HG02798 (cell line): ENCODE results near the gene SSBP2.
"Not testable (repeated sequence)": the region's sequence is repeated elsewhere in the genome, so short reads cannot be mapped to it uniquely, and the experiment has no call there.

Source experiments
- ATAC-seq: cut with Tn5 transposase; IDR thresholded peaks from one replicate; pipeline ENCODE4 v1.9.1; 2021; ENCODE audit warnings: mild to moderate bottlenecking; ENCODE audit not compliant: unreplicated experiment, poor library complexity

Gene SSBP2

DNA sequence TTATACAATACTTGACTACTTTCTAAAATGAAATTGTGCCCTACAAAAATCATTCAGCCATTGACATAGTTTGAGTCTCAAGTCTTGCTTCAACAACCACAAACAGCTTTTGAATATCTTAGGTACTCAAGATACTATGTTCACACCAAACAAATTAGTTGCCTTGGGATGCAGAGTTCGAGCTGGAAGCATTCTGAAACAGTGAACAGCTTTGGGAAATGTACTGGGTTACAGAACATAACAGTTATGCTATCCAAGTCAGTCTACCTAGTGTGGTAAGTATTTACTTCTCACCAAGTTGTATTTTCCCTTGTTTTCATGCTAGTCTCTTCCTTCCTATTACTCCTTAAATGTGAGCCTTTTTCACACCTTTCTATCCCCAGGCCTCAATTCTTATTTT, 143.2 kb downstream of the SSBP2 start:
- no peak for ATAC-seq

- no peak for ATAC-seq
Observed at GRCh38 chr5:81606150-81606549, 144.7 kb downstream of the SSBP2 start.

DNA sequence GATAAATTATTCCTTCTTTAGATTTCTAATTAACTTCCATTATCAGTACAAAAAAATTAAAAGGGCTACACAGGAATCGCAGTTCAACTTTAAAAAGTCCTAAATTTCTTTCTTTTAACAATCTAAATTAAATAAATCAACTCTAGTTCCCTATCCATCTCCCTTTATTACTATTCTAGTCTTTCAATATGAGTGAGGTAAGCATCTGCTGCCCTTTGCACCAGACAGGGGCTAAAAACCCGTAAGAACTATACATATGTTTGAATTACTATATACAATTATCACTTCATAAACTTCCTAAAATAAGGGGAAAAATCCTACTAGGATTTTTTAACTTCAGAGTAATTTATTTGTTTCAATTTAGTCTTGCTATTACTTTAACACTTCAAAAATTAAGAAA, 145.6 kb downstream of the SSBP2 start:
- no peak for ATAC-seq

GRCh38 chr5:81604193-81604592, 146.7 kb downstream of the SSBP2 start:
- no peak for ATAC-seq

- no peak for ATAC-seq
Observed at GRCh38 chr5:81601919-81602318, 149.0 kb downstream of the SSBP2 start.

DNA sequence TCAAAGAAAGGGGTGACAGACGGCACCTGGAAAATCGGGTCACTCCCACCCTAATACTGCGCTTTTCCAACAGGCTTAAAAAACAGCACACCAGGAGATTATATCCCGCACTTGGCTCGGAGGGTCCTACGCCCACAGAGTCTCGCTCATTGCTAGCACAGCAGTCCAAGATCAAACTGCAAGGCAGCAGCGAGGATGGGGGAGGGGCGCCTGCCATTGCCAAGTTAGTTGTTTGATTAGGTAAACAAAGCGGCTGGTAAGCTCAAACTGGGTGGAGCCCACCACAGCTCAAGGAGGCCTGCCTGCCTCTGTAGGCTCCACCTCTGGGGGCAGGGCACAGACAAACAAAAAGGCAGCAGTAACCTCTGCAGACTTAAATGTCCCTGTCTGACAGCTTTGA, 158.8 kb downstream of the SSBP2 start:
- not testable (repeated sequence) for ATAC-seq

DNA sequence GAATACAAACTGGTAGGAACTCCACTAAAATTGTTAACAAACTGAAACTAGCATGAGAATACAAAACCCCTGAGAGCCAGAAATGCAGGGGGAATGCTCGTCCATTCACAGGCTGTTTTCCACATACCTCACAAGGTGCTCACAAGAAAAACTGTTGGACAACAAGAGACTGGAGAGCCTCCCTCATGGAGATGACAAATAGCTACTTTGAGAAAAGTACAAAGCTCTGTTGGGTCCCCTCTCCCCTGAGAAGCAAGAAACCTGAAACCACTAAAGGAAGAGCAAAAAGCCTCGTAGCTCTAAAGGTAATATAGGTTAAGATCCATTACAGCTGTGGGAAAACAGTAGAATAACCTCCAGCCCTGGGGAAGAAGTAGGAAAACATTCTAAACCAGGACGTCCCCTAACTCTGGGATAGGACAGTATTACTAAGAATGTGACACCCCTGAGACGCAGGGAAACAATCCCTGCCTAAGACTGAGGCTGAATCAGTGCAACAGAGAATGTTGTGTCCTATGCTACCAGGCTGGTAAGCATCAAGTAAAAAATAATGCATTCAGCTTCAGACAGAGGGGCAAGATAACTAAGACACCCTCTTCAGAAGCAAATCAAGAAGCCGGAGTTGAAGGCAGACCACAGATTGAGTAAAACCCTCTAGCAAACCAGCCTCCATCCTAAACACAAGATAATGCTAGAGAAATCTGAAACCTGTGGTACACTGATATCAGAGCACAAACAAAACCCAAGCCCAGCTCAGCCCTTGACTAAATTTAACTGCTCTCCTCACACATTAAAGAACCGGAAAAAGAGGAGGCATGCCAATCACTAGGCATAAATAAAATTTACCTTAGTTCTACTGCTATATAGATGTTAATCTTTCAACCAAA, 160.2 kb downstream of the SSBP2 start:
- no peak for ATAC-seq

- no peak for ATAC-seq
Observed at GRCh38 chr5:81579262-81579924, 171.5 kb downstream of the SSBP2 start.

DNA sequence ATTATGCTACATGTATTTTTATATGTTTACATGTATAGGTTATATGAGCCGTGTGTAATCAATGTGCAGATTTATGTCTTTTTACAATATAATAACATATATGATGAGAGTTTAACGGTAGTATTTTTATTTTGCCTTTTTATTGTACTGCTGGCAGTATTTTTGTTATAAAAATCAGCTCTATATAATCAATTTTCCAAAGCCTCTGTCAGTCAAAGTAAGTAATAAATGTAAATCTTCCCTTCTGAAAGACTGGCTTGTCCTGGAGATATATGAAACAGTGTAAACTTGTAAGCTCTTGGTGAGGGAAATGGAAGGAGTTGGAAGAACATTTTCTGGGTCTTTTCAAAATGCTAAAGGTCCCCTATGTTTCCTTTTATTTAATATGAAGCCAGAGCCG, 173.8 kb downstream of the SSBP2 start:
- no peak for ATAC-seq

DNA sequence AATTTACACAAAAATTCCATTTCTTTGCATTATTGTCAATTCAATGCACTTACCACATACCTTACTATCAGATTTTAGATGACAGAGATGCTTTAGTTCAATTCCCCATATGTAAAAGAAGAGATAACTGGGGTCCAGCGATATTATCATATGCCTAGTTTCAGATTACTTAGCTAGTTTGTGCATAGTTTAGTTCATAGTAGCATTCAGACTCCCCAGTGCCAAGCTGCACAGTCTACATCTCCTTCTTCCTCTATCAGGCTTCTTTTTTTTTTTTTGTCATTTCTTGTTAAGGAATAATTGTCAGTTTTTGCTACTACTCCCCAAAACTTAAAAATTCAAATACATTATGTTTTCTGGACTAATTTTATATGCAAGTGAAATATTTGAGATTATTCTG, 175.0 kb downstream of the SSBP2 start:
- no peak for ATAC-seq

GRCh38 chr5:81572201-81572600, 178.7 kb downstream of the SSBP2 start:
- no peak for ATAC-seq

DNA sequence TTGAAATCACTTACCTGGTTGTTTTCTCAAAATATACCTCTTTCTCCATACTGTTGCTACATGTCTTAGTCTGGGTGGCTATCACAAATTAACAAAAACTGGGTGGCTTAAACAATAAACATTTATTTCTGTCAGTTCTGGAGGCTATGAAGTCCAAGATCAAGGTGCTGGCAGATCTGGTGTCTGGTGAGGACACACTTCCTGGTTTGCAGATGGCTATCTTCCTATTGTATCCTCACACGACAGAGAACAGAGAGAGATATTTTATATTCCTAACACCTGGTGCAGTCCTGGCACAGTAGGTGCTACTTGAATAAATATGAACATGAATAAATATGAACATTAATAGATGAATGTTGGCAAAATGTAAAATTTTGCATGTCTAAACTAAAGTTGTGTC, 192.7 kb downstream of the SSBP2 start:
- no peak for ATAC-seq

DNA sequence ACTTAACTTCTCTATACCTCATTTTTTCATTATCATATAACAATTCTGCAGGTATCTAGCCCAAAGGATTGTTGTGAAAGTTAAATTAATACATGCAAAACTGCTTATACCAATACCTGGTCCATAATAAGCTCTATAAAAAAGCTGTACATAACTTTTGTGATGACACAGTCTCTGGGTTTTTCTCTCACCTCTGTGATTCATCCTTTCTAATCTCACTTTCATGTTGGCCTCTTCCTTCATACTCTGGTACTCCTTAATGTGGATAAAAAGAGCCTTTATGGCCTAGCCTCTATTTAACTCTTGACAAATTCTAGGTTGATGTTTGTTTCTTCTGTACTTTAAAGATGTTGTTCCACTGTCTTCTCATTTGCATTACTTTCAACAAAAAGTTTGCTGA, 194.1 kb downstream of the SSBP2 start:
- ATAC-seq: no peak

- ATAC-seq: no peak
Observed at GRCh38 chr5:81555865-81556264, 195.0 kb downstream of the SSBP2 start.

- ATAC-seq: no peak
Observed at GRCh38 chr5:81554647-81555046, 196.2 kb downstream of the SSBP2 start.

GRCh38 chr5:81553567-81554212, 197.2 kb downstream of the SSBP2 start:
- no peak for ATAC-seq

DNA sequence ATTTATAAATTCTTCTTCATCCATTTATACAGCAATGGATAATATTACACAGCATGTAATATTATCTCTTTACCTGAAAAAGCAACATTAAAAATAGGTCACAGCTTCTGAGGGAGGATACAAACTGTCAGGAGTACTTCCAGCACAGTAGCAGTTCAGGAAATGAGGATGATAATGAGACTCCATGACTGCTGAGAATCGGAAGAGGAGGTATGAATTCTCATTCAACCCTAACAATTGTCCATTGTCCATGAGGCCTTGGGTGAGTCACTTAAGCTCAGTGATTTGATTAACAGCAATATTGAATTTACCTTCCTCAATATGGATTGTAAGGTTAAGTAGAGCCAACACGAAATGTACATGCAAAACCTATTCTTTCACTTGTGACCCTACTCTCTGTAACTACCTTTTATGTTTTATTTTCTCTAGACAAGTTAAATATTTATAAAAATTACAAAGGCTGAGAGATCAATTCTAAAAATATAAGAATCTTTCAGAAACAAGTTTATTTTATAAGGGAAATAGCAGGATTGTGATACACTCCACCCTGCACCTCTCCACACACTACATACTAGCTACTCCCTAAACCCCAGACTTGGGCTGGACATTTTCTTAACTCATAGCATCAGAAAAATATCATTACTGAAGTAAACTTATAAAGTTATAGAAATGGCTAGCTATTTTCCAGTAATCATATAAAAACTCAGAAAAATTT, 197.9 kb downstream of the SSBP2 start:
- no peak for ATAC-seq

DNA sequence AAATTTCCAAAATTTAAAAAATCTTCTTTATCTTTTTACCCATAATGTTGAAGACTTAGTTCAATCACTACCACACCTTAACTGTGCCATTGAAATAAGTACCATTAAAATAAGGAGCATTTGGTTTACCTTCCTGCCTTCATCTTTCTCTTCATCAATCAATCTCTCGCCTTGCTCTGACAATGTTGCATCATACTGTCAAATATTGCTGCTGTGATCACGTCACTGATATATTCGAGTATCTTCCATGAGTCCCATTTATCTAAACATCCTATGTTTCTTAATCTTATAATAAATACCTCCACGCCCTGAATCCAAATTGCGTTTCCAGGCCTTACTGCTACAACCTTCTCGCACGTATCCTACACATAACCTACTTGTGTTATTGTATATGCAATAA, 201.8 kb downstream of the SSBP2 start:
- no peak for ATAC-seq

DNA sequence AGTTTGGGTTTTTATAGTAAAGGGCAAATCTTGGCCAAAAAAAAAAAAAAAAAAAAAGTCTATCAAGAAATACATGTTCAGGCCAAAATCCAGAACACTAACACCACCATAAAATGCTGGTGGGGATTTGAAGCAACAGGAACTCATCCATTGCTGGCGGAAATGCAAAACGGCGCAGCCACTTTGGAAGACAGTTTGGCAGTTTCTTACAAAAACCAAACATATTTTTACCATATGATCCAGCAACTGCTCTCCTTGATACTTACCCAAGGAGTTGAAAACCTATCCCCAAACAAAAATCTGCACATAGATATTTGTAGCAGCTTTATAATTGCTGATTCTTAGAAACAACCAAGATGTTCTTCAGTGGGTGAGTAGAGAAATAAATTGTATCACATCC, 203.9 kb downstream of the SSBP2 start:
- no peak for ATAC-seq

- no peak for ATAC-seq
Observed at GRCh38 chr5:81545911-81546310, 205.0 kb downstream of the SSBP2 start.
